ENCODE data around the gene RSPH3. TPM values are rescaled to one million over a fixed set of nuclear protein-coding genes. Genes with fewer than 3 reads are reported as not detected.
A peak's percentile ranks its signal among the peaks of the same experiment; 100 is the strongest.

RSPH3 gene
- total RNA-seq, 1 experiment from 2014 or later = 24.7 TPM

- ChIA-PET RAD21 (ENCODE audit: low non-redundant PET in 1 of 2, low total read pairs in 2 of 2, uncharacterized antibody in 2 of 2, unreplicated experiment in 2 of 2) (interaction anchor here (0.9 to 1.3 kb wide), 2 partner anchors 96 to 126 kb away, joined by 4 to 7 read pairs; no protein-coding TSS in a partner anchor), POLR2A (interaction anchor here (1.4 kb wide), 1 partner anchor 9 kb away, joined by 6 read pairs; the partner anchor contains the start of gene RSPH3), CTCF (interaction anchor here (1.0 to 2.7 kb wide), 7 partner anchors 9 to 126 kb away, joined by 3 to 34 read pairs (median 8); partner anchors contain the start of gene RSPH3)
- peak; percentile 81 for ATAC-seq
- Histone ChIP-seq H3K4me1 (ENCODE audit: control insufficient read depth in 1 of 2, insufficient read depth in 2 of 2, low read length in 2 of 2) (peaks cover 0 to 6% of the 10 kb centered on the region in 2 experiments; a peak in 1 of 4 replicates), H3K9me2 (ENCODE audit: insufficient read depth) (no peaks in the 10 kb centered on the region), H3K9me3 (ENCODE audit: control insufficient read depth in 1 of 2, insufficient read depth in 1 of 2, low read depth in 1 of 2, low read length in 2 of 2) (no peaks in the 10 kb centered on the region), H2AFZ (ENCODE audit: low read depth, low read length, poor library complexity, severe bottlenecking) (no peak overlapping the region), H3K79me2 (ENCODE audit: insufficient read depth, low read length) (peaks cover 6% of the 10 kb centered on the region), H3K27ac (ENCODE audit: low read depth, low read length) (no peak overlapping the region), H3K36me3 (ENCODE audit: control insufficient read depth in 1 of 2, insufficient read depth in 2 of 2, low read length in 2 of 2) (no peaks in the 10 kb centered on the region), H3K9ac (ENCODE audit: low read length) (no peak overlapping the region), H4K20me1 (ENCODE audit: insufficient read depth) (no peaks in the 10 kb centered on the region), H3K4me3 (replicated peaks in 1 of 2; ENCODE audit: low read depth in 1 of 2, low read length in 2 of 2) (no peak overlapping the region), H3K4me2 (ENCODE audit: low read length) (no peak overlapping the region), H3K27me3 (ENCODE audit: insufficient read depth, low read length) (no peaks in the 10 kb centered on the region)
- no TSS peak for BruUV-seq (replicated peaks)
- no peak for DNase-seq (ENCODE audit: low read depth, low spot score)
- TF ChIP-seq CTCF (IDR thresholded peaks at IDR 0.05 in 2 of 3, conservative IDR thresholded peaks at IDR 0.05 in 1 of 3; ENCODE audit: borderline replicate concordance in 1 of 3, insufficient read depth in 1 of 3, low read depth in 2 of 3, low read length in 2 of 3) (peak in 2 of 3 experiments; percentile 39 to 53; a peak in 4 of 6 replicates), REST (IDR thresholded peaks at IDR 0.05; ENCODE audit: low read depth) (no peak)
- intact Hi-C loops (cut with micrococcal nuclease) = loop anchor here (1.0 to 10.0 kb wide), 3 partner anchors 96 to 304 kb away; no protein-coding TSS in a partner anchor
These were observed 8.8 kb upstream of the RSPH3 start for GRCh38 chr6:159008656-159009288.

Data from HCT116 (cell line).